ENCODE data around the gene ZPBP2. TPM values are rescaled to one million over a fixed set of nuclear protein-coding genes. Genes with fewer than 3 reads are reported as not detected.

The ZPBP2 gene
- total RNA-seq, 6 experiments from 2014 or later = not detected

GRCh38 chr17:39923230-39923629, 55.2 kb downstream of the ZPBP2 start:
- H3K27me3 Mint-ChIP-seq (ENCODE audit: insufficient read depth) = no peaks in the 10 kb centered on the region
- H3K4me1 Mint-ChIP-seq (ENCODE audit: low read depth) = peaks cover 35% of the 10 kb centered on the region
- no peaks in the 10 kb centered on the region for H3K9me3 Mint-ChIP-seq
- H3K4me3 Mint-ChIP-seq = no peak overlapping the region
- no peak for DNase-seq
- H3K27ac Mint-ChIP-seq = no peak overlapping the region
- H3K36me3 Mint-ChIP-seq (ENCODE audit: low read depth) = no peaks in the 10 kb centered on the region; the same call in 1 of the 2 replicates
- TF ChIP-seq CTCF (IDR thresholded peaks at IDR 0.05) = no peak

- no peaks in the 10 kb centered on the region; the same call in 1 of the 2 replicates for H3K36me3 Mint-ChIP-seq (ENCODE audit: low read depth)
- peak overlapping the region; percentile 79 for H3K27ac Mint-ChIP-seq
- no peak for TF ChIP-seq CTCF (IDR thresholded peaks at IDR 0.05)
- no peak for DNase-seq
- no peaks in the 10 kb centered on the region for H3K27me3 Mint-ChIP-seq (ENCODE audit: insufficient read depth)
- peak overlapping the region; percentile 49 for H3K4me3 Mint-ChIP-seq
- H3K9me3 Mint-ChIP-seq = no peaks in the 10 kb centered on the region
- peaks cover 44% of the 10 kb centered on the region for H3K4me1 Mint-ChIP-seq (ENCODE audit: low read depth)
Measured at GRCh38 chr17:39923836-39924690, 56.1 kb downstream of the ZPBP2 start.

GRCh38 chr17:39924691-39925055, 56.7 kb downstream of the ZPBP2 start:
- TF ChIP-seq CTCF (IDR thresholded peaks at IDR 0.05) = no peak
- Mint-ChIP-seq H3K27me3 (ENCODE audit: insufficient read depth) (no peaks in the 10 kb centered on the region), H3K36me3 (ENCODE audit: low read depth) (no peaks in the 10 kb centered on the region; the same call in 1 of the 2 replicates), H3K4me3 (peak overlapping the region; percentile 49), H3K4me1 (ENCODE audit: low read depth) (peaks cover 50% of the 10 kb centered on the region), H3K27ac (peak overlapping the region; percentile 79), H3K9me3 (no peaks in the 10 kb centered on the region)
- DNase-seq = no peak

GRCh38 chr17:39925282-39926134, 57.5 kb downstream of the ZPBP2 start:
- H3K9me3 Mint-ChIP-seq = no peaks in the 10 kb centered on the region
- H3K4me1 Mint-ChIP-seq (ENCODE audit: low read depth) = peaks cover 56% of the 10 kb centered on the region
- no peak for DNase-seq
- no peaks in the 10 kb centered on the region; the same call in 1 of the 2 replicates for H3K27me3 Mint-ChIP-seq (ENCODE audit: insufficient read depth)
- H3K4me3 Mint-ChIP-seq = peak overlapping the region; percentile 91
- no peak for TF ChIP-seq CTCF (IDR thresholded peaks at IDR 0.05)
- no peaks in the 10 kb centered on the region; the same call in 1 of the 2 replicates for H3K36me3 Mint-ChIP-seq (ENCODE audit: low read depth)
- H3K27ac Mint-ChIP-seq = peak overlapping the region; percentile 93

GRCh38 chr17:39926135-39926587, 58.2 kb downstream of the ZPBP2 start:
- no peak for DNase-seq
- peaks cover 56% of the 10 kb centered on the region for H3K4me1 Mint-ChIP-seq (ENCODE audit: low read depth)
- no peak for TF ChIP-seq CTCF (IDR thresholded peaks at IDR 0.05)
- peak overlapping the region; percentile 91 for H3K4me3 Mint-ChIP-seq
- no peaks in the 10 kb centered on the region; the same call in 1 of the 2 replicates for H3K36me3 Mint-ChIP-seq (ENCODE audit: low read depth)
- H3K27me3 Mint-ChIP-seq (ENCODE audit: insufficient read depth) = no peaks in the 10 kb centered on the region; the same call in 1 of the 2 replicates
- H3K9me3 Mint-ChIP-seq = no peaks in the 10 kb centered on the region
- peak overlapping the region; percentile 93 for H3K27ac Mint-ChIP-seq

Measured in HFFc6 (cell line).